K562 (cell line): ENCODE data around the gene PMFBP1. TPM values are rescaled to one million over a fixed set of nuclear protein-coding genes. Genes with fewer than 3 reads are reported as not detected.

Experiments
- ATAC-seq: fragments of 200-7000 bp; cut with Tn5 transposase; 3 replicates; pipeline ENCODE4 v1.9.1; 2020; ENCODE audit warnings: moderate library complexity
- BruUV-seq: library from RNA; stranded (reverse); fragments of 400-500 nt; replicated peaks from 2 replicates; lab custom pipeline; 2021; lab: Mats Ljungman, UMichigan
- CTCF ChIA-PET: fragments of 300-600 bp; formaldehyde crosslinking; extraction: SDS; loops from one replicate; lab custom pipeline; 2021; ENCODE audit warnings: low intra/inter-chr PET ratio; lab: Yijun Ruan, JAX
- POLR2A ChIA-PET: fragments of 300-600, 350-650 bp; sonication (Branson Sonifier 250); formaldehyde crosslinking; extraction: SDS; loops from one replicate; lab custom pipeline; 2021; ENCODE audit warnings: antibody characterized with exemption, inconsistent platforms; lab: Yijun Ruan, JAX
- DNase-seq, 4 experiments: peaks; one replicate each; pipeline versions ENCODE4 v3.0.0 to v3.0.0-alpha.2; 2011 to 2018; ENCODE audit warnings: low spot score in 3 of 4, mixed read lengths in 3 of 4; ENCODE audit errors: extremely low read depth in 1 of 4
- FAIRE-seq: peaks from 2 replicates; lab custom pipeline; 2011; peaks lifted over from hg19 to GRCh38; lab: Jason Lieb, UNC
- H2AFZ ChIP-seq: 2 replicates; pipeline ENCODE4 v1.6.0; 2011; ENCODE audit warnings: low read depth, low read length, control low read depth, inconsistent platforms
- H3K27ac ChIP-seq: fragments of 200-600 bp; 3 replicates; pipeline ENCODE4 v1.8.0; 2011; ENCODE audit warnings: low read depth, mild to moderate bottlenecking, control low read depth, inconsistent platforms, low read length, moderate library complexity, mixed read lengths; ENCODE audit errors: extremely low read depth
- H3K27me3 ChIP-seq, 2 experiments: fragments of 300-600 bp in 1 of 2; 2 replicates in 1 of 2; 3 replicates in 1 of 2; pipeline versions ENCODE4 v1.6.0 to v1.8.0; 2011; ENCODE audit warnings: inconsistent platforms in 2 of 2, low read length in 2 of 2, mild to moderate bottlenecking in 1 of 2, mixed read lengths in 1 of 2, moderate library complexity in 1 of 2; ENCODE audit not compliant: control insufficient read depth in 2 of 2, insufficient read depth in 2 of 2
- H3K36me3 ChIP-seq: fragments of 300-600 bp; 3 replicates; pipeline ENCODE4 v1.8.0; 2011; ENCODE audit warnings: mild to moderate bottlenecking, low read length, inconsistent platforms; ENCODE audit not compliant: control insufficient read depth, insufficient read depth
- H3K4me1 ChIP-seq, 2 experiments: fragments of 200-600 bp in 1 of 2; replicated peaks in 1 of 2; 2 replicates in 1 of 2; 3 replicates in 1 of 2; pipeline versions ENCODE4 v1.5.1 to v1.8.0; 2011; ENCODE audit warnings: inconsistent platforms in 2 of 2, low read length in 2 of 2, mild to moderate bottlenecking in 1 of 2, mixed read lengths in 1 of 2, moderate library complexity in 1 of 2; ENCODE audit not compliant: control insufficient read depth in 2 of 2, insufficient read depth in 2 of 2
- H3K4me2 ChIP-seq: 2 replicates; pipeline ENCODE4 v1.6.1; 2011; ENCODE audit warnings: low read length, control low read depth, inconsistent platforms, mixed read lengths; ENCODE audit not compliant: insufficient read depth
- H3K4me3 ChIP-seq: fragments of 200-600 bp; sonication (generic), shearing (Covaris generic); 2 replicates; pipeline ENCODE4 v1.5.1; 2016; ENCODE audit warnings: control low read depth, inconsistent platforms
- H3K79me2 ChIP-seq: fragments of 200-600 bp; 3 replicates; pipeline ENCODE4 v1.8.0; 2011; ENCODE audit warnings: low read length, inconsistent platforms; ENCODE audit not compliant: control insufficient read depth, insufficient read depth
- H3K9ac ChIP-seq, 2 experiments: 2 replicates each; pipeline versions ENCODE4 v1.6.0 to v1.6.1; 2011; ENCODE audit warnings: low read depth in 2 of 2, low read length in 2 of 2, control low read depth in 1 of 2, inconsistent platforms in 1 of 2, mild to moderate bottlenecking in 1 of 2, mixed read lengths in 1 of 2; ENCODE audit not compliant: insufficient read depth in 1 of 2
- H3K9me1 ChIP-seq: one replicate; pipeline ENCODE4 v1.6.0; 2011; ENCODE audit warnings: inconsistent platforms, mild to moderate bottlenecking, low read length, moderate library complexity; ENCODE audit not compliant: control insufficient read depth, insufficient read depth
- H3K9me3 ChIP-seq: replicated peaks from 2 replicates; pipeline ENCODE4 v1.5.1; 2011; ENCODE audit warnings: low read depth, low read length, inconsistent platforms; ENCODE audit not compliant: control insufficient read depth, insufficient read depth
- H4K20me1 ChIP-seq: replicated peaks from 2 replicates; pipeline ENCODE4 v1.6.1; 2011; ENCODE audit warnings: low read length, inconsistent platforms, mixed read lengths; ENCODE audit not compliant: control insufficient read depth, insufficient read depth
- ETV5 ChIP-seq: sonication (generic); formaldehyde crosslinking; IDR thresholded peaks from 2 replicates; pipeline ENCODE4 v1.4.0; 2020; ENCODE audit warnings: low read depth, mild to moderate bottlenecking, missing genetic modification reagents
- PHB2 ChIP-seq: fragments of 450-650 bp; IDR thresholded peaks from 2 replicates; pipeline ENCODE4 v1.6.1; 2017; ENCODE audit warnings: low read depth
- SMARCA5 ChIP-seq: fragments of 450-650 bp; IDR thresholded peaks from 2 replicates; pipeline ENCODE4 v1.6.1; 2016
- SRSF9 ChIP-seq: fragments of 200-400 bp; formaldehyde crosslinking; IDR thresholded peaks from 2 replicates; pipeline ENCODE4 v1.6.1; 2017; ENCODE audit warnings: low read depth, low read length, borderline replicate concordance
- TARDBP ChIP-seq: fragments of 450-650 bp; IDR thresholded peaks from 2 replicates; pipeline ENCODE4 v1.6.1; 2016
- TFAM ChIP-seq: fragments of 250-450 bp; sonication (Bioruptor Pico); conservative IDR thresholded peaks from 2 replicates; pipeline ENCODE4 v1.5.0; 2021; ENCODE audit warnings: mild to moderate bottlenecking, moderate library complexity
- ZBTB1 ChIP-seq: sonication (generic); formaldehyde crosslinking; IDR thresholded peaks from 2 replicates; pipeline ENCODE4 v1.8.1; 2023; ENCODE audit warnings: missing genetic modification reagents, low read depth, mild to moderate bottlenecking, borderline replicate concordance
- ZBTB5 ChIP-seq: fragments of 450-650 bp; IDR thresholded peaks from 2 replicates; pipeline ENCODE4 v1.6.1; 2017; ENCODE audit warnings: antibody characterized with exemption
- ZNF696 ChIP-seq: fragments of 250-450 bp; sonication (Bioruptor Pico); conservative IDR thresholded peaks from 2 replicates; pipeline ENCODE4 v1.4.0; 2020; ENCODE audit warnings: mild to moderate bottlenecking, moderate library complexity
- WGBS: fragments of 100-300 bp; shearing (Covaris generic); methylation state at CpG from one replicate; pipeline ENCODE4 v1.1.6; 2016; ENCODE audit warnings: low coverage, mixed read lengths; ENCODE audit not compliant: insufficient coverage; ENCODE audit errors: missing lambda C conversion rate; 5-methylcytosine and 5-hydroxymethylcytosine counted together
- in situ Hi-C: fragments of 300-500 bp; cut with MboI; formaldehyde crosslinking; loops from 4 replicates; pipeline ENCODE4 v1.15.0; 2018; ENCODE audit warnings: inconsistent platforms, mixed read lengths
- intact Hi-C: fragments of 100-400 bp; cut with micrococcal nuclease; formaldehyde crosslinking; loops from 2 replicates; pipeline ENCODE4 v1.14.2; 2022
- polyA plus RNA-seq, 8 experiments: library from polyadenylated mRNA; depleted of rRNA in 4 of 8; stranded (reverse) in 5 of 8; unstranded in 3 of 8; fragments of >200 nt; fragmentation: Nextera tagmentation in 2 of 8; fragmentation: Illumina TruSeq in 1 of 8; extraction: Ambion mirVana in 2 of 8; extraction: Trizol in 1 of 8; gene quantifications; 2 replicates each; pipeline versions ENCODE4 v1.2.1 to v1.2.3, GENCODE V29; 2011 to 2014; ENCODE audit warnings: inconsistent platforms in 1 of 8, missing spikeins in 1 of 8
- total RNA-seq, 7 experiments: library from RNA; depleted of rRNA in 6 of 7; stranded (reverse); fragments of >200 nt in 6 of 7; fragmentation: Illumina TruSeq in 2 of 7; extraction: Trizol in 2 of 7; gene quantifications; 2 replicates each; pipeline versions ENCODE4 v1.2.1 to v1.2.3, GENCODE V29; 2011 to 2021; ENCODE audit warnings: low replicate concordance in 1 of 7
- TF ChIP-seq, protein P1 (sequence below), 2 experiments: IDR thresholded peaks; 2 replicates each; pipeline ENCODE4 v1.6.1; 2011; ENCODE audit warnings: borderline replicate concordance in 1 of 2, control low read depth in 1 of 2, low read depth in 1 of 2, low read length in 1 of 2, mild to moderate bottlenecking in 1 of 2, mixed read lengths in 1 of 2, moderate library complexity in 1 of 2; ENCODE audit not compliant: insufficient read depth in 1 of 2, insufficient read length in 1 of 2, poor library complexity in 1 of 2, severe bottlenecking in 1 of 2; ENCODE audit errors: extremely low read depth in 1 of 2
- TF ChIP-seq, protein P2 (sequence below): fragments of 450-650 bp; IDR thresholded peaks from 2 replicates; pipeline ENCODE4 v1.7.0; 2016; ENCODE audit warnings: borderline replicate concordance
- TF ChIP-seq, protein P3 (sequence below): fragments of 450-650 bp; IDR thresholded peaks from 2 replicates; pipeline ENCODE4 v1.6.1; 2016; ENCODE audit warnings: mild to moderate bottlenecking

The PMFBP1 gene
- total and polyA plus RNA-seq, 9 of the 15 experiments (the other 6 are each of a cell fraction or from before 2014, with no cell fraction given) = 0.13 to 0.91 (median 0.47) TPM

GRCh38 chr16:72142476-72142875, 29.5 kb downstream of the PMFBP1 start:
- ChIA-PET CTCF (no interaction called here), POLR2A (no interaction called here)
- no peak overlapping the region for H2AFZ ChIP-seq
- BruUV-seq = no TSS peak
- H3K4me1 ChIP-seq = no peaks in the 10 kb centered on the region
- H3K27ac ChIP-seq = no peak overlapping the region
- in situ Hi-C loops = no loop called here
- H3K27me3 ChIP-seq = peaks cover 0 to 7% of the 10 kb centered on the region in 2 experiments; a peak in 4 of 5 replicates
- ATAC-seq = no peak
- no peaks in the 10 kb centered on the region for H3K9me3 ChIP-seq
- no peak for DNase-seq
- no peaks in the 10 kb centered on the region for H3K36me3 ChIP-seq
- H3K79me2 ChIP-seq = no peaks in the 10 kb centered on the region
- no peak overlapping the region for H3K4me3 ChIP-seq
- no peaks in the 10 kb centered on the region for H4K20me1 ChIP-seq
- H3K4me2 ChIP-seq = no peak overlapping the region
- no peak for FAIRE-seq
- intact Hi-C loops = no loop called here
- WGBS = 0% methylated on average over 1 of the region's 1 CpG
- H3K9ac ChIP-seq = no peak overlapping the region
- H3K9me1 ChIP-seq = no peaks in the 10 kb centered on the region
- no peak for TF ChIP-seq ZBTB5
- no peak for TF ChIP-seq TFAM
- no peak for TF ChIP-seq SRSF9
- TF ChIP-seq, protein P1, sequence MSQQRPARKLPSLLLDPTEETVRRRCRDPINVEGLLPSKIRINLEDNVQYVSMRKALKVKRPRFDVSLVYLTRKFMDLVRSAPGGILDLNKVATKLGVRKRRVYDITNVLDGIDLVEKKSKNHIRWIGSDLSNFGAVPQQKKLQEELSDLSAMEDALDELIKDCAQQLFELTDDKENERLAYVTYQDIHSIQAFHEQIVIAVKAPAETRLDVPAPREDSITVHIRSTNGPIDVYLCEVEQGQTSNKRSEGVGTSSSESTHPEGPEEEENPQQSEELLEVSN (IDR thresholded peaks at IDR 0.05; ENCODE audit: borderline replicate concordance in 1 of 2, extremely low read depth in 1 of 2, insufficient read depth in 1 of 2, insufficient read length in 1 of 2, low read depth in 1 of 2, low read length in 1 of 2, poor library complexity in 1 of 2, severe bottlenecking in 1 of 2) = no peak
- no peak for TF ChIP-seq PHB2
- no peak for TF ChIP-seq ZNF696 (CRISPR knock-in tag)
- TF ChIP-seq TARDBP = no peak
- TF ChIP-seq ETV5 (CRISPR knock-in tag) = no peak
- no peak for TF ChIP-seq SMARCA5
- TF ChIP-seq, protein P2, sequence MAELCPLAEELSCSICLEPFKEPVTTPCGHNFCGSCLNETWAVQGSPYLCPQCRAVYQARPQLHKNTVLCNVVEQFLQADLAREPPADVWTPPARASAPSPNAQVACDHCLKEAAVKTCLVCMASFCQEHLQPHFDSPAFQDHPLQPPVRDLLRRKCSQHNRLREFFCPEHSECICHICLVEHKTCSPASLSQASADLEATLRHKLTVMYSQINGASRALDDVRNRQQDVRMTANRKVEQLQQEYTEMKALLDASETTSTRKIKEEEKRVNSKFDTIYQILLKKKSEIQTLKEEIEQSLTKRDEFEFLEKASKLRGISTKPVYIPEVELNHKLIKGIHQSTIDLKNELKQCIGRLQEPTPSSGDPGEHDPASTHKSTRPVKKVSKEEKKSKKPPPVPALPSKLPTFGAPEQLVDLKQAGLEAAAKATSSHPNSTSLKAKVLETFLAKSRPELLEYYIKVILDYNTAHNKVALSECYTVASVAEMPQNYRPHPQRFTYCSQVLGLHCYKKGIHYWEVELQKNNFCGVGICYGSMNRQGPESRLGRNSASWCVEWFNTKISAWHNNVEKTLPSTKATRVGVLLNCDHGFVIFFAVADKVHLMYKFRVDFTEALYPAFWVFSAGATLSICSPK = no peak
- TF ChIP-seq, protein P3, sequence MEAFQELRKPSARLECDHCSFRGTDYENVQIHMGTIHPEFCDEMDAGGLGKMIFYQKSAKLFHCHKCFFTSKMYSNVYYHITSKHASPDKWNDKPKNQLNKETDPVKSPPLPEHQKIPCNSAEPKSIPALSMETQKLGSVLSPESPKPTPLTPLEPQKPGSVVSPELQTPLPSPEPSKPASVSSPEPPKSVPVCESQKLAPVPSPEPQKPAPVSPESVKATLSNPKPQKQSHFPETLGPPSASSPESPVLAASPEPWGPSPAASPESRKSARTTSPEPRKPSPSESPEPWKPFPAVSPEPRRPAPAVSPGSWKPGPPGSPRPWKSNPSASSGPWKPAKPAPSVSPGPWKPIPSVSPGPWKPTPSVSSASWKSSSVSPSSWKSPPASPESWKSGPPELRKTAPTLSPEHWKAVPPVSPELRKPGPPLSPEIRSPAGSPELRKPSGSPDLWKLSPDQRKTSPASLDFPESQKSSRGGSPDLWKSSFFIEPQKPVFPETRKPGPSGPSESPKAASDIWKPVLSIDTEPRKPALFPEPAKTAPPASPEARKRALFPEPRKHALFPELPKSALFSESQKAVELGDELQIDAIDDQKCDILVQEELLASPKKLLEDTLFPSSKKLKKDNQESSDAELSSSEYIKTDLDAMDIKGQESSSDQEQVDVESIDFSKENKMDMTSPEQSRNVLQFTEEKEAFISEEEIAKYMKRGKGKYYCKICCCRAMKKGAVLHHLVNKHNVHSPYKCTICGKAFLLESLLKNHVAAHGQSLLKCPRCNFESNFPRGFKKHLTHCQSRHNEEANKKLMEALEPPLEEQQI = no peak
- no peak for TF ChIP-seq ZBTB1
